Tibial artery (tissue), 4 donors: ENCODE results near the gene NOB1.
A peak's percentile ranks its signal among the peaks of the same experiment; 100 is the strongest.

Experiments used
- DNase-seq, 2 donors: peaks; one replicate each; pipeline ENCODE4 v3.0.0-alpha.2; 2019
- H3K27ac ChIP-seq, 2 donors: fragments of 200-600 bp; sonication (generic) in 1 of 2; 1 replicate in 1 of 2; 2 replicates in 1 of 2; pipeline ENCODE4 v1.5.1; 2018 to 2019; ENCODE audit warnings: mild to moderate bottlenecking in 1 of 2
- H3K27me3 ChIP-seq, 2 donors: fragments of 200-600 bp; sonication (generic) in 1 of 2; one replicate each; pipeline versions ENCODE4 v1.5.1 to v1.6.0; 2016 to 2019
- H3K36me3 ChIP-seq, 3 donors: fragments of 200-600 bp; sonication (generic) in 2 of 3; one replicate each; pipeline ENCODE4 v1.5.1; 2016 to 2019; ENCODE audit warnings: mild to moderate bottlenecking in 2 of 3
- H3K4me1 ChIP-seq, 4 donors: fragments of 200-600 bp; sonication (generic) in 2 of 4; 1 replicate in 3 of 4; 2 replicates in 1 of 4; pipeline ENCODE4 v1.5.1; 2016 to 2019
- H3K4me3 ChIP-seq, 2 donors: fragments of 200-600 bp; sonication (generic) in 1 of 2; 1 replicate in 1 of 2; 2 replicates in 1 of 2; pipeline ENCODE4 v1.5.1; 2018 to 2019; ENCODE audit warnings: mild to moderate bottlenecking in 2 of 2
- H3K9me3 ChIP-seq, 3 donors: fragments of 200-600 bp; sonication (generic) in 1 of 3; one replicate each; pipeline ENCODE4 v1.5.1; 2016 to 2019
- CTCF ChIP-seq, 2 experiments: fragments of 200-600 bp in 1 of 2; fragments of 450-650 bp in 1 of 2; IDR thresholded peaks; one replicate each; pipeline ENCODE4 v1.5.1; 2017 to 2019; ENCODE audit warnings: antibody characterized with exemption in 2 of 2, mild to moderate bottlenecking in 1 of 2, moderate library complexity in 1 of 2
- intact Hi-C: fragments of 100-400 bp; cut with DNase I; formaldehyde crosslinking; loops from one replicate; pipeline ENCODE4 v1.15.0; 2023; ENCODE audit warnings: low total_unique reads

The NOB1 gene

DNA sequence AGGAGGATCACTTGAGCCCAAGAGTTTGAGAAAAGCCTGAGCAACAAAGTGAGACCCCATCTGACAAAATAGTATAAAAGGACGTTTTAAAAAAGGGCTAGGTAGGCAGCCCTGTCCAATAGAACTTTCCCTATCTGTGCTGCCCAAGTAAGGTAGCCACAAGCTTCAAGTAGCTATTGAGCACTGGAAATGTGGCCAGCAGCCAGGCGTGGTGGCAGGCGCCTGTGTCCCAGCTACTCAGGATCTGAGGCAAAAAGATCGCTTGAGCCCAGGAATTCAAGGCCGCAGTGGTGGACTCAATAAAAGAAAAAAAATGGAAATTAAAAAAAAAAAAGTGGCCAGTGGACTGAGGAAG lies 26.8 kb downstream of the NOB1 start:
- H3K27me3 ChIP-seq: no peaks in the 10 kb centered on the region
- H3K27ac ChIP-seq: peak overlapping the region; percentile 83 to 84
- peaks cover 0 to 38% (median 14%) of the 10 kb centered on the region in 4 donors for H3K4me1 ChIP-seq
- no peaks in the 10 kb centered on the region for H3K9me3 ChIP-seq
- no peak for TF ChIP-seq CTCF (IDR thresholded peaks at IDR 0.05)
- no peaks in the 10 kb centered on the region for H3K36me3 ChIP-seq
- intact Hi-C loops: no loop called here
- no peak for DNase-seq
- no peak overlapping the region for H3K4me3 ChIP-seq

GRCh38 chr16:69726313-69727060 lies 28.2 kb downstream of the NOB1 start, which contains the start of gene NQO1:
NQO1 (minus strand) TSS chr16:69726560; CDS start chr16:69726439, 121 bp downstream.
- H3K9me3 ChIP-seq: no peaks in the 10 kb centered on the region
- H3K36me3 ChIP-seq: no peaks in the 10 kb centered on the region
- DNase-seq: peak; percentile 91 to 96
- H3K4me3 ChIP-seq: peak within 1 kb of the TSS; percentile 59 to 64
- intact Hi-C loops: no loop called here
- H3K27ac ChIP-seq: peak within 1 kb of the TSS; percentile 83 to 84
- H3K4me1 ChIP-seq: peaks cover 0 to 38% (median 14%) of the 10 kb centered on the region in 4 donors
- H3K27me3 ChIP-seq: no peaks in the 10 kb centered on the region
- TF ChIP-seq CTCF (IDR thresholded peaks at IDR 0.05): no peak

- Histone ChIP-seq H3K36me3 (no peaks in the 10 kb centered on the region), H3K27ac (peak overlapping the region; percentile 83 to 84), H3K4me3 (peak overlapping the region; percentile 59 to 64), H3K27me3 (no peaks in the 10 kb centered on the region), H3K4me1 (peaks cover 0 to 38% (median 14%) of the 10 kb centered on the region in 4 donors), H3K9me3 (no peaks in the 10 kb centered on the region)
- peak in 1 of 2 donors; percentile 65 for DNase-seq
- intact Hi-C loops: no loop called here
- TF ChIP-seq CTCF (IDR thresholded peaks at IDR 0.05): no peak
These were observed 29.0 kb downstream of the NOB1 start for GRCh38 chr16:69725480-69726312.

- intact Hi-C loops: no loop called here
- no peak for TF ChIP-seq CTCF (IDR thresholded peaks at IDR 0.05)
- Histone ChIP-seq H3K36me3 (no peaks in the 10 kb centered on the region), H3K4me3 (peak overlapping the region in 1 of 2 donors; percentile 59), H3K9me3 (no peaks in the 10 kb centered on the region), H3K27ac (peak overlapping the region; percentile 83 to 84), H3K4me1 (peaks cover 0 to 38% (median 14%) of the 10 kb centered on the region in 4 donors), H3K27me3 (no peaks in the 10 kb centered on the region)
- DNase-seq: peak in 1 of 2 donors; percentile 45
These were observed 29.7 kb downstream of the NOB1 start for GRCh38 chr16:69724981-69725479.

DNA sequence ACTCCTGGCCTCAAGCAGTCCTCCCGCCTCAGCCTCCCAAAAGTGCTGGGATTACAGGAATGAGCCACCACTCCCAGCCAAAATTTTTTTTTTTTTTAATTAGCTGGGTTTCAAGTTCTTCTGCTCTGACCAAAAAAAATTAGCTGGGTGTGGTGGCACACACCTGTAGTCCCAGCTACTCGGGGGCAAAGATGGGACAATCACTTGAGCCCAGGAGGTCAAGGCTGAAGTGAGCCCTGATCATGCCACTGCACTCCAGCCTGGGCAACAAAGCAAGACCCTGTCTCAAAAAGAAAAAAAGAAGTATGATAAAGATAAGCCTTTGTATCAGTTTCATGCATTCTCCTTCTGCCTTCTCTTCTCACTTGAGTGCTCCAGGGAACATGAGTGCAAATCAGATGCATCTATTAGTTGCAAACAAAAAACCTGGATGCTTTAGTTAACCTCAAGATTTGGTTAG lies 30.3 kb downstream of the NOB1 start:
- Histone ChIP-seq H3K4me1 (peaks cover 0 to 38% (median 14%) of the 10 kb centered on the region in 4 donors), H3K27ac (peak overlapping the region in 1 of 2 donors; percentile 84), H3K36me3 (no peaks in the 10 kb centered on the region), H3K4me3 (peak overlapping the region in 1 of 2 donors; percentile 59), H3K27me3 (no peaks in the 10 kb centered on the region), H3K9me3 (no peaks in the 10 kb centered on the region)
- no peak for TF ChIP-seq CTCF (IDR thresholded peaks at IDR 0.05)
- intact Hi-C loops: no loop called here
- DNase-seq: peak in 1 of 2 donors; percentile 13
